ENCODE measurements around the gene CILP.
A peak's percentile ranks its signal among the peaks of the same experiment; 100 is the strongest.
"Not testable (repeated sequence)": the region's sequence is repeated elsewhere in the genome, so short reads cannot be mapped to it uniquely, and the experiment has no call there.

CILP gene

DNA sequence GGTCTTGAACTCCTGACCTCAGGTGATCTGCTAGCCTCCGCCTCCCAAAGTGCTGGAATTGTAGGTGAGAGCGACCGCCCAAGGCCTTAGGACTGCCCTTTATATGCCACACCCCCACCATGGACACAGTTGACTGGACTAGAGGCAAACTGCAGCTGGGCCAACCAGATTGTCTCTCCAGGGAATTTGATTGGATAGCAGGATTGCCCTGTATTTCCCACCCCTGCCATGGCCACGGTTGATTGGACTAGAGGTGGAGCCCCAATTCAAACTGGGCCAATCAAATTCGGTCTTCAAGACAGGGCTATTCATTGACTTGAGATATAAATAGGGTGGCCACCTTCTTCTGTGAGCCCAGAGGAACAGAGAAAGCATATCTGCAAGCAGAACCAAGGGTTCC, 19.3 kb downstream of the CILP start:
- peak; percentile 49 for DNase-seq (ENCODE audit: low spot score)

DNA sequence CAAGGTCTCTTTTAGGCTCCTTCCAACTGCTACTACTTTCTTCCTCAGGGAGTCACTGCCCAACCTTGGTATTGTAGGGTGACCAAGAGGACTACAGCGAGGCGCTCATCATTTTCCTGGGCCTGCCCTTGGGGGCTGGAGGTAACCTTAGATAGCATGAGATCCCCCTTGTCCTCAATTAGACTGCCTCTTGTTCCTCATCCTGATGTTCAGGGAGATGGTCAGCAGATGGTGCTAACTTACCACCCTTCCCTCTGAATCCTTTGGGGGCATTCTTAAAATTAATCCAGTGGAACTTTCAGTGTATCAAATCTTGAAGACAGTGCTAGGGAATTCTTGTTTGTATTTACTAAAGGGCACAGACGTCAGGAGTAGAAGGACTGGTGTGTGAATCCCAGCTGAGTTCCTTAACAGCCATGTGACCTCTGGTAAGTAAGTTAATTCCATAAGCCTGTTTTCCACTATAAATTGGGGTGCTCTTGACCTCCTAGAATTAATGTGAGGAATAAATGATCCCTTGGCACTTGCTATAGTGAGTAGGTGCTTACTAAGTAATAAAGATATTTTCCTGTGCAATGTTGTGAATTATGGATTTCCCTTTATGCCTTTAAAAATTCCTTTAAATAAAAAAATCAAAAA, 22.1 kb downstream of the CILP start:
- DNase-seq (ENCODE audit: low spot score): peak; percentile 67

GRCh38 chr15:65188472-65188871, 22.8 kb downstream of the CILP start:
- DNase-seq (ENCODE audit: low spot score): not testable (repeated sequence)

GRCh38 chr15:65184868-65185717, 26.2 kb downstream of the CILP start, which contains the start of gene CLPX:
Gene CLPX, minus strand, starts transcription at chr15:65185342. Its CDS starts 189 bp downstream, at chr15:65185153.
- peak; percentile 97 for DNase-seq (ENCODE audit: low spot score)

DNA sequence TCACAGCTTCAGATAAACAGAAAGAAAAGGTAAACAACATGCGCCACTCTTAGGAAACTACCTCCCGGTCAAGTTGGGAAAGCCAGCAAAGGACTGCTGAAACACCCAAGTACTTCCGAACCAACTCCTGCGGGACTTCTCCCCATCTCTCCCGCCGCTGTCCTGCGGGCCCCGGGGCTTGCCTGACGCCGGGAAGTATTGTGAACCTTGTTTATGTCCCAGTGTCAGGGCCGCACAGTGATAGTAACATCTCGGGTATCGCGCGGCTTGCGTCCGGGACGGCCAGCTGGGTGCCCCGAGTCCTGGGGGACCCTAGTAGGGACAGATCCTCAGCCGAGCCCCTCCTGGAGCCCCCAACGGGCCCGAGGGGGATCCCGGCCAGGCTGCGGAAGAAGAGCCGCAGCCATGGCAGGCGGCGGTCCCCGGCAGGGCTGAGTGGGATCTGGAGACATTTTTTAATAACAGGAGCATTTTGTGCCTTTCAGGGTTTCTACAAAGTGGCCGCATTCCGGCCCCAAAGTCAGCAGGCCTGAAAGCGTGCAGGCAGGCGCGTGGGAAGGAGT, 26.9 kb downstream of the CILP start:
- DNase-seq (ENCODE audit: low spot score): peak; percentile 78

- no peak for DNase-seq (ENCODE audit: low spot score)
Measured at GRCh38 chr15:65183865-65184159, 27.5 kb downstream of the CILP start.

DNA sequence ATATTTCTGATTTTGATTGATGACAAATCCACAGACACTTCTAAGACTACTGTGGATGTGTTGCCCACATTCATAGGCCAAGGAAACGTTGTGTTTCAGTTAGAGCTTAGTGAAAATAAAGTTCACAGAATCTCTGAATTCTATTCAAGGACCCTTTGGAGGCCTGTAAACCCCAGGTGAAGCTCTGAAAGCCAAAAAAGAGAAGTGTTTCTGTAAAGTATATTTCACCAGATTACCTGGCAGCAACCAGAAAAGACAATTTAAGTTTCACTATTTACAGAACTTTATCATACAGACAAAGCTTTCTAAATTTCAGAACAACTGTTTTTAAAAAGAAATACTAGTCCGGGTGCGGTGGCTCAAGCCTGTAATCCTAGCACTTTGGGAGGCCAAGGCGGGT, 28.7 kb downstream of the CILP start:
- DNase-seq (ENCODE audit: low spot score): no peak

- DNase-seq (ENCODE audit: low spot score): not testable (repeated sequence)
Measured at GRCh38 chr15:65181582-65182353, 29.5 kb downstream of the CILP start.

DNA sequence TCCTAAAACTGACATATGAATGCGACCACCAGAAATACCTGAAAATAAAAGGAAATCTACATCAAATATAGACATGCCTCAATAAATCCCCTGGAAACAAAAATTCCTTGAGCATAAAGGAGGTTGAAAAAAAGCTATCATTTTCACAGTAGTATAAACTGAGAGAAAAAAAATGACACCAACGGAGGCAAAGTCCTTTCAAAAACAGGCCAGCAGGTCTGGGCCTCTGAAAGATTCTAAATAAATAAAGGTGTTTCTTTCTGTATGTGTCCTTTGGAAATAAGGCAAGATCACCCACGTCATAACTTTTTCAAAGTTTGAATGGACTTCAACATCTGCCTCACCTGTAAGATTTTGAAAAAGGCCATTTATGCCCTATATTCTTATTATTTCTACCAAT, 31.1 kb downstream of the CILP start:
- no peak for DNase-seq (ENCODE audit: low spot score)

DNA sequence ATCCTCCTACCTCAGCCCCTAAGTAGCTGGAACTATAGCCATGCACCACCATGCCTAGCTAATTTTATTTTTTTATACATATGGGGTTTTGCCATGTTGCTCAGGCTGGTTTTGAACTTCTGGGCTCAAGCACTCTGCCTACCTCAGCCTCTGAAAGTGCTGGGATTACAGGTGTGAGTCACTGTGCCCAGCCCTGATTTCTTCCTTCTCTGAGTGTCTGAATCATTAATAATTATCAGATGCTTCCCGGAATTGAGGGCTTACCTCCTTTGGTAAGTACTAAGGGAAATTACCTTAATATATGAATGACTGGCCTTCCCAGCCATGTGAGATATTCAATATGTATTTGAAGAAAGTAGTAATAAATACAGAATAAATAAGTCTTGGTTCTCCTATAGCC, 33.4 kb downstream of the CILP start:
- DNase-seq (ENCODE audit: low spot score): no peak

- DNase-seq (ENCODE audit: low spot score): no peak
Measured at GRCh38 chr15:65176056-65176455, 35.2 kb downstream of the CILP start.

DNA sequence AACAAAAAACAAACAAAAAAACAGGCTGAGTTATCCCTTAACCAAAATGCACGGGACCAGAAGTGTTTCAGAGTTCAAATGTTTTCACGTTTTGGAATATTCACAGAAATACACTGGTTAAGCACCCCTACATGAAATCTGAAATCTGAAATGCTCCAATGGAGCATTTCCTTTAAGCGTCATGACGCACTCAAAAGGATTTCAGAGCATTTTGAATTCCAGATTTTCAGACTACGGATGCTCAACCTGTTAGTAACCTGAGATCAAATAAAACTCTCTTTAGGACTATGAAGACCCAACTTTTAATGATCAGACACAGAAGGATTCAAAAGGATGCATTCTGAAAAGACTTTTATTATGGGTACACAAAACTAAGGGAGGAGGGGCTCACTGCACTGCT, 35.8 kb downstream of the CILP start:
- DNase-seq (ENCODE audit: low spot score): no peak

DNA sequence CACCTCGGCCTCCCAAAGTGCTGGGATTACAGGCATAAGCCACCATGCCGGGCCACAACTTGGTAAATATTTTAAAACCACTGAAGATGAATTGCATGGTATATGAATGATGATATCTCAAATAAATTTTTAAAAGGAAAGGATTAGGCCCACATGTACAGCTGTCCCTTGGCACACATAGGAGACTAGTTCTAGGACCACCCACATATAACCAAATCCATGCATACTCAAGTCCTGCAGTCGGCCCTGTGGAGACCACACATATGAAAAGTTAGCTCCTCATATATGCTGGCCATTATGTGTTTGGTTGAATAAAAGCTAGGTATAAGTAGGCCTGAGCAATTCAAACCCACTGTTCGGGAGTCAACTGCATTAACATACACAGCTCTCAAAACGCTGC, 36.8 kb downstream of the CILP start:
- DNase-seq (ENCODE audit: low spot score): no peak

- DNase-seq (ENCODE audit: low spot score): no peak
Measured at GRCh38 chr15:65172531-65172930, 38.7 kb downstream of the CILP start.

DNA sequence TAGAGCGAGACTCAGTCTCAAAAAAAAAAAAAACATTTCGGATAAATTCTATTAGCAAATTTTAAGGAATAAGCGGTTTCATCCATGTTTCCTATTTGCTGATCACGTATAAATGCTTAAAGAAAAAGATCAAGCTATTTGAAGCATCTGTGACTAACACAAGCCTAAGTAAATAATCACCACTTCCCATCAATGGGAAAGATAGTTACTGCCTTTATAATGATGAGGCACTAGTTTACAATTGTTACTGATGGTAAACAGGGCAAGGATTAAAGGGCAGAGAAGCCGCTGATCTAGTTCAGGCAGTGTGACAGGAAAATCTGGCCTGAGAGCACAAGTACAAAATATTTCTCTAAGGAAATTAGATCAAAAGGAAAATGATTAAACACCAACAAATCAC, 39.8 kb downstream of the CILP start:
- no peak for DNase-seq (ENCODE audit: low spot score)

DNA sequence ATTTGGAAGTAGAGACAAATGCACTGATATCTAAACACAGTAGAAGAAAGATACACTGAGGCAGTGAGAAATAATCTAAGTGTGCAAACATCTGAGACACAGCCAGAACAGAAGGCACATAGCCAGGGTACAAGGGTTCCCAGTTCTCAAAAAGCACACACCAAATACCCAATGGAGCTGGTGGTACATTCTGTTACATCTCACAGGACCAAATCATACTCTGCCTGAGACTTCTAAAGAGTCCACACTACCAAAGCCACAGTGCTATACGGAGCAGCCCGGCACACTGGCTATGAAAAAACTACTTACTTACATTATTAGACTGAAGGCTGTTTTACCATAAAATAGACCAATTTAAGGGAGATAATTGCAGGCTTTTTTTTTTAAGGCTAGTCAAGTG, 45.4 kb downstream of the CILP start:
- no peak for DNase-seq (ENCODE audit: low spot score)

GRCh38 chr15:65164139-65164538, 47.1 kb downstream of the CILP start:
- DNase-seq (ENCODE audit: low spot score): no peak

DNA sequence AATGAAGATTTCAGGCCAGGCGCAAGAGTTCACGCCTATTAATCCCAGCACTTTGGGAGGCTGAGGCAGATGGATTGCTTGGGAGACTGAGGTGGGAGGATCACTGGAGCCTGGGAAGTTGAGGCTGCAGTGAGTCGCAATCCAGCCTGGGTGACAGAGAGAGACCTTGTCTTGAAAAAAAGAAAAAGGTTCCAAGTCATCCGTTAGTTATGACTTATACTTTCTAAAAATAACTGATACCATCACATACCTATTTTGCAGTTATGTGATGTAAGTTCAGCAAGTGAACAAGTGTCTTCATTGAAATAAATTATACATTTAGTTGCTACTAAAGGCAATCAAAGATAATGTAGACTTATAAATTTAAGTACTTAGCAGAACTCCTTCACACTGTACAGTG, 48.2 kb downstream of the CILP start:
- DNase-seq (ENCODE audit: low spot score): no peak

GRCh38 chr15:65156692-65157091, 54.6 kb downstream of the CILP start:
- DNase-seq (ENCODE audit: low spot score): no peak

- no peak for DNase-seq (ENCODE audit: low spot score)
Measured at GRCh38 chr15:65154720-65155119, 56.6 kb downstream of the CILP start.

- no peak for DNase-seq (ENCODE audit: low spot score)
Measured at GRCh38 chr15:65147902-65148301, 63.4 kb downstream of the CILP start.

DNA sequence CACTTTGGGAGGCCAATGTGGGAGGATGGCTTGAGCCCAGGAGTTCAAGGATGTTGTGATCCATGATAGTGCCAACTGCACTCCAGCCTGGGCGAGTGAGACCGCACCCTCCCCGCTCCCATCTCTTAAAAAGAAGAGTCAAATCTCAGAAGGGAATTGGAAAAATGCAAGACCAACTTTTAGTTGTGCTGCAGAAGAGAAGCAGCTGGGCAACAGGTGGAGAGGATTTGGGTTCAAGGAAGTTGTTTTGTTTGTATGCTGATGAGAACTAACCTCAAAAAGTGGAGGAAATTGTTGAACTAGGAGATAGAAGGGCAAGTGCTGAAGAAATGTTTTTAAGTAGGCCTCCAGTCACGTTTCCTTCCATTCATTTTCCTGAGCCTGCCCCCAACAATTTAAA, 64.8 kb downstream of the CILP start:
- DNase-seq (ENCODE audit: low spot score): no peak

All from iPS-NIHi11 (cell line).